Stimulated activated CD8-positive, alpha-beta memory T cell treated with anti-CD3 and anti-CD28 coated beads, Interleukin-15, amount 100 ng/mL, for 24 hours (primary cell): ENCODE data around the gene NRBF2.

Experiments
- DNase-seq: peaks from one replicate; pipeline ENCODE4 v3.0.0-alpha.2; 2020; ENCODE audit warnings: low read depth

Gene NRBF2

GRCh38 chr10:63164166-63164623 lies 31.1 kb downstream of the NRBF2 start:
- no peak for DNase-seq

GRCh38 chr10:63165249-63165648 lies 32.1 kb downstream of the NRBF2 start:
- no peak for DNase-seq

GRCh38 chr10:63166742-63167258 lies 33.7 kb downstream of the NRBF2 start:
- DNase-seq: no peak

GRCh38 chr10:63168821-63169462 lies 35.8 kb downstream of the NRBF2 start:
- no peak for DNase-seq

GRCh38 chr10:63169624-63170023 lies 36.5 kb downstream of the NRBF2 start:
- DNase-seq: no peak

GRCh38 chr10:63171255-63171855 lies 38.2 kb downstream of the NRBF2 start:
- DNase-seq: no peak

- DNase-seq: no peak
Measured at GRCh38 chr10:63171926-63172325, 38.8 kb downstream of the NRBF2 start.

- no peak for DNase-seq
Measured at GRCh38 chr10:63173468-63174232, 40.5 kb downstream of the NRBF2 start.

GRCh38 chr10:63175534-63175933 lies 42.4 kb downstream of the NRBF2 start:
- DNase-seq: no peak

- no peak for DNase-seq
Measured at GRCh38 chr10:63192826-63193225, 59.7 kb downstream of the NRBF2 start.

- DNase-seq: no peak
Measured at GRCh38 chr10:63197344-63198092, 64.4 kb downstream of the NRBF2 start.

GRCh38 chr10:63199716-63200115 lies 66.6 kb downstream of the NRBF2 start:
- no peak for DNase-seq

- DNase-seq: no peak
Measured at GRCh38 chr10:63200431-63200830, 67.3 kb downstream of the NRBF2 start.

- no peak for DNase-seq
Measured at GRCh38 chr10:63201118-63201517, 68.0 kb downstream of the NRBF2 start.
